Testis (tissue), 3 donors: ENCODE data around the gene DOLK. TPM values are rescaled to one million over a fixed set of nuclear protein-coding genes. Genes with fewer than 3 reads are reported as not detected.

Experiments used
- DNase-seq: peaks from one replicate; pipeline ENCODE4 v3.0.0-alpha.2; 2019
- H3K27ac ChIP-seq, 2 donors: fragments of 200-600 bp; sonication (generic); one replicate each; pipeline ENCODE4 v1.5.1; 2019
- H3K27me3 ChIP-seq: fragments of 200-600 bp; sonication (generic); one replicate; pipeline ENCODE4 v1.5.1; 2019
- H3K36me3 ChIP-seq: fragments of 200-600 bp; sonication (generic); one replicate; pipeline ENCODE4 v1.5.1; 2017; ENCODE audit warnings: low read depth; ENCODE audit errors: missing control alignments
- H3K4me1 ChIP-seq: fragments of 200-600 bp; sonication (generic); one replicate; pipeline ENCODE4 v1.5.1; 2019
- H3K4me3 ChIP-seq, 2 donors: fragments of 200-600 bp; sonication (generic); one replicate each; pipeline ENCODE4 v1.5.1; 2017 to 2019
- H3K9me3 ChIP-seq: fragments of 200-600 bp; sonication (generic); one replicate; pipeline ENCODE4 v1.5.1; 2017
- CTCF ChIP-seq, 3 experiments: fragments of 450-650 bp in 2 of 3; fragments of 200-600 bp in 1 of 3; sonication (generic) in 1 of 3; IDR thresholded peaks; one replicate each; pipeline ENCODE4 v1.5.1; 2016 to 2019; ENCODE audit warnings: antibody characterized with exemption in 3 of 3, mild to moderate bottlenecking in 2 of 3, moderate library complexity in 1 of 3
- POLR2A ChIP-seq: fragments of 450-650 bp; IDR thresholded peaks from one replicate; pipeline ENCODE4 v1.6.1; 2017; ENCODE audit warnings: antibody characterized with exemption, mild to moderate bottlenecking, moderate library complexity
- WGBS, 2 donors: methylation state at CpG; one replicate each; pipeline ENCODE4 v1.1.5; 2018; 5-methylcytosine and 5-hydroxymethylcytosine counted together
- intact Hi-C: fragments of 100-400 bp; cut with DNase I; formaldehyde crosslinking; loops from one replicate; pipeline ENCODE4 v1.15.1; 2023; ENCODE audit warnings: low total_unique reads
- polyA plus RNA-seq: library from polyadenylated mRNA; stranded (reverse); fragments of 350-450 nt; fragmentation: Illumina TruSeq; extraction: RNeasy Lipid Tissue Mini Kit (QIAGEN cat#74804); gene quantifications from one replicate; pipeline ENCODE4 v1.2.3, GENCODE V29; 2014; ENCODE audit warnings: low read depth, low replicate concordance; ENCODE audit not compliant: insufficient read depth
- total RNA-seq, 2 donors: library from RNA; depleted of rRNA; stranded (reverse); fragments of >200 nt; gene quantifications; one replicate each; pipeline ENCODE4 v1.2.3, GENCODE V29; 2016

The DOLK gene
- total and polyA plus RNA-seq, 3 donors from 2014 or later, result 26.4 to 36.9 (median 29.4) TPM

- peak overlapping the region; percentile 58 to 63 for H3K4me3 ChIP-seq
- intact Hi-C loops, result loop anchor here (5.0 kb wide), 1 partner anchor 40 kb away; the partner anchor contains the start of genes KYAT1 and LRRC8A
- H3K9me3 ChIP-seq, result no peaks in the 10 kb centered on the region
- H3K36me3 ChIP-seq, result no peaks in the 10 kb centered on the region
- peaks cover 28% of the 10 kb centered on the region for H3K4me1 ChIP-seq
- H3K27me3 ChIP-seq, result no peaks in the 10 kb centered on the region
- peak; percentile 60 for DNase-seq
- TF ChIP-seq POLR2A, result no peak
- TF ChIP-seq CTCF (IDR thresholded peaks at IDR 0.05), result no peak
- peak overlapping the region; percentile 76 to 94 for H3K27ac ChIP-seq
- 6 to 13% methylated on average over 23 to 32 of the region's 32 CpGs for WGBS, 2 donors
Observed at GRCh38 chr9:128921881-128922763, 25.3 kb downstream of the DOLK start.

- TF ChIP-seq CTCF (IDR thresholded peaks at IDR 0.05), result no peak
- no peak for TF ChIP-seq POLR2A
- WGBS, 2 donors, result 44 to 61% methylated on average over 12 of the region's 13 CpGs
- peak; percentile 53 for DNase-seq
- Histone ChIP-seq H3K4me1 (peaks cover 42% of the 10 kb centered on the region), H3K36me3 (no peaks in the 10 kb centered on the region), H3K27ac (peak within 1 kb of the TSS; percentile 76 to 94), H3K4me3 (peak within 1 kb of the TSS; percentile 58 to 63), H3K27me3 (no peaks in the 10 kb centered on the region), H3K9me3 (no peaks in the 10 kb centered on the region)
- intact Hi-C loops, result loop anchor here (5.0 kb wide), 1 partner anchor 38 kb away; the partner anchor contains the start of genes KYAT1 and LRRC8A
Observed at GRCh38 chr9:128920381-128921058, 26.9 kb downstream of the DOLK start, which contains the start of gene PHYHD1. Gene PHYHD1, plus strand, starts transcription at chr9:128920982. Its CDS starts 1,342 bp downstream, at chr9:128922324.

GRCh38 chr9:128919402-128920089 lies 27.9 kb downstream of the DOLK start:
- DNase-seq, result no peak
- 70% methylated on average over 13 to 14 of the region's 14 CpGs for WGBS, 2 donors
- peak overlapping the region; percentile 62 to 94 for H3K27ac ChIP-seq
- intact Hi-C loops, result loop anchor here (5.0 kb wide), 1 partner anchor 37 kb away; the partner anchor contains the start of genes KYAT1 and LRRC8A
- TF ChIP-seq POLR2A (no peak), CTCF (IDR thresholded peaks at IDR 0.05) (no peak)
- H3K27me3 ChIP-seq, result no peaks in the 10 kb centered on the region
- no peaks in the 10 kb centered on the region for H3K9me3 ChIP-seq
- no peaks in the 10 kb centered on the region for H3K36me3 ChIP-seq
- H3K4me3 ChIP-seq, result no peak overlapping the region
- peaks cover 47% of the 10 kb centered on the region for H3K4me1 ChIP-seq

- peak overlapping the region; percentile 62 to 94 for H3K27ac ChIP-seq
Observed at GRCh38 chr9:128918921-128919320, 28.5 kb downstream of the DOLK start.

More at GRCh38 chr9:128918921-128919320, 28.5 kb downstream of the DOLK start:
- Histone ChIP-seq H3K27me3 (no peaks in the 10 kb centered on the region), H3K4me1 (peaks cover 51% of the 10 kb centered on the region), H3K4me3 (no peak overlapping the region), H3K36me3 (no peaks in the 10 kb centered on the region), H3K9me3 (no peaks in the 10 kb centered on the region)
- no peak for TF ChIP-seq POLR2A
- TF ChIP-seq CTCF (IDR thresholded peaks at IDR 0.05), result no peak
- intact Hi-C loops, result no loop called here
- no peak for DNase-seq
- WGBS, 2 donors, result 48 to 59% methylated on average over 2 of the region's 2 CpGs
